ENCODE results near the gene MYO1A. TPM values are rescaled to one million over a fixed set of nuclear protein-coding genes. Genes with fewer than 3 reads are reported as not detected.

The MYO1A gene
- total and polyA plus RNA-seq, 12 donors: 0.01 to 0.08 TPM; not detected in 10

DNA sequence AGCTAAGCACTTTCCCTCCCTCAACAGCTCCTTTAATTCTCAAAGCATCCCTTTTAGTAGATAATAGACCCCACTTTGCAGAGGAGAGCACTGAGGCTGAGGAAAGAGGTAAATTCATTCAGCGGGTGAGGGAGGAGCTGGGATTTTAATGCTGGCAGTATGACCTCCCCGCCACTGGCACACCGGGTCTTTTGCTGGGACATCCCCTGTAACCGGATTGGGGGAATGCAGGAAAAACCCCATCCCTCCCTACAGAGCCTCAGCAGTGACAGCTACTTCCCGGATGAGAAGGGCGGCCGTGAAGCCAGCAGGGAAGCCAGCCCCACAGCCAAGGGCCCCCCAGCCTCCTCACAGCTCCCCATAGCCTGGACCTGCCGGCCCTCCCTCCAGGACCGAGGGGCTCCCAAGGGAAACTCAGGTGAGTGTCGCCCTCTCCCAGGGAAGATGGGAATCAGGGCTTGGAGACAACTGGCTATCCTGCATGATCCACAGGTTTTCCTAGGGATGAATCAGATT lies 55.6 kb downstream of the MYO1A start:
- ATAC-seq: no peak
- Histone ChIP-seq H3K27me3 (no peaks in the 10 kb centered on the region), H3K36me3 (peaks cover 0 to 27% (median 0%) of the 10 kb centered on the region in 9 donors), H3K4me1 (peaks cover 0 to 41% (median 17%) of the 10 kb centered on the region in 9 donors), H3K9me3 (no peaks in the 10 kb centered on the region), H3K27ac (no peak overlapping the region), H3K4me3 (no peak overlapping the region)
- TF ChIP-seq, protein P1, sequence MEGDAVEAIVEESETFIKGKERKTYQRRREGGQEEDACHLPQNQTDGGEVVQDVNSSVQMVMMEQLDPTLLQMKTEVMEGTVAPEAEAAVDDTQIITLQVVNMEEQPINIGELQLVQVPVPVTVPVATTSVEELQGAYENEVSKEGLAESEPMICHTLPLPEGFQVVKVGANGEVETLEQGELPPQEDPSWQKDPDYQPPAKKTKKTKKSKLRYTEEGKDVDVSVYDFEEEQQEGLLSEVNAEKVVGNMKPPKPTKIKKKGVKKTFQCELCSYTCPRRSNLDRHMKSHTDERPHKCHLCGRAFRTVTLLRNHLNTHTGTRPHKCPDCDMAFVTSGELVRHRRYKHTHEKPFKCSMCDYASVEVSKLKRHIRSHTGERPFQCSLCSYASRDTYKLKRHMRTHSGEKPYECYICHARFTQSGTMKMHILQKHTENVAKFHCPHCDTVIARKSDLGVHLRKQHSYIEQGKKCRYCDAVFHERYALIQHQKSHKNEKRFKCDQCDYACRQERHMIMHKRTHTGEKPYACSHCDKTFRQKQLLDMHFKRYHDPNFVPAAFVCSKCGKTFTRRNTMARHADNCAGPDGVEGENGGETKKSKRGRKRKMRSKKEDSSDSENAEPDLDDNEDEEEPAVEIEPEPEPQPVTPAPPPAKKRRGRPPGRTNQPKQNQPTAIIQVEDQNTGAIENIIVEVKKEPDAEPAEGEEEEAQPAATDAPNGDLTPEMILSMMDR (IDR thresholded peaks at IDR 0.05): no peak
- intact Hi-C loops (cut with DNase I): loop anchor here in 1 of 10 donors (5.0 kb wide), 1 partner anchor 157 kb away; no protein-coding TSS in a partner anchor
- 72 to 74% methylated on average over 10 of the region's 10 CpGs for WGBS, 2 donors
- DNase-seq: no peak

DNA sequence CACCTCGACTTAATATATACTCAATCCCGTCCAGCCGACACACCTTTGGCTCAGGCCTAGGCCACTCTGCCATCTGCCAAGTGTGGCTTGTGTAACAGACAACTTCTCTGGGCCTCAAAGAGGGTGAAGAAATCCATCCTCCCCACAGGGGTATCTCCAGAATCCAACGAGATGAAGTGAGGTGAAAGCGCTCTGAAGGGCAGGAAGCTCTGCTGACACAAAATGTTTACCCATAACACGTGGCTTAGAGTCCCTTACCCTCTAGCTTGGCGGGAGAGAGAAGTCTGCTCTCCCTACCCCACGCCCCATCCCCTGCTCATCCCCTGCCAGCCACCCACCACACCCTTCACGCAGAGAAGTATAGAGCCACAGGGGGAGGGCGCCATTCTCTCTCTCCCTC lies 56.6 kb downstream of the MYO1A start:
- TF ChIP-seq, protein P1 (IDR thresholded peaks at IDR 0.05): no peak

DNA sequence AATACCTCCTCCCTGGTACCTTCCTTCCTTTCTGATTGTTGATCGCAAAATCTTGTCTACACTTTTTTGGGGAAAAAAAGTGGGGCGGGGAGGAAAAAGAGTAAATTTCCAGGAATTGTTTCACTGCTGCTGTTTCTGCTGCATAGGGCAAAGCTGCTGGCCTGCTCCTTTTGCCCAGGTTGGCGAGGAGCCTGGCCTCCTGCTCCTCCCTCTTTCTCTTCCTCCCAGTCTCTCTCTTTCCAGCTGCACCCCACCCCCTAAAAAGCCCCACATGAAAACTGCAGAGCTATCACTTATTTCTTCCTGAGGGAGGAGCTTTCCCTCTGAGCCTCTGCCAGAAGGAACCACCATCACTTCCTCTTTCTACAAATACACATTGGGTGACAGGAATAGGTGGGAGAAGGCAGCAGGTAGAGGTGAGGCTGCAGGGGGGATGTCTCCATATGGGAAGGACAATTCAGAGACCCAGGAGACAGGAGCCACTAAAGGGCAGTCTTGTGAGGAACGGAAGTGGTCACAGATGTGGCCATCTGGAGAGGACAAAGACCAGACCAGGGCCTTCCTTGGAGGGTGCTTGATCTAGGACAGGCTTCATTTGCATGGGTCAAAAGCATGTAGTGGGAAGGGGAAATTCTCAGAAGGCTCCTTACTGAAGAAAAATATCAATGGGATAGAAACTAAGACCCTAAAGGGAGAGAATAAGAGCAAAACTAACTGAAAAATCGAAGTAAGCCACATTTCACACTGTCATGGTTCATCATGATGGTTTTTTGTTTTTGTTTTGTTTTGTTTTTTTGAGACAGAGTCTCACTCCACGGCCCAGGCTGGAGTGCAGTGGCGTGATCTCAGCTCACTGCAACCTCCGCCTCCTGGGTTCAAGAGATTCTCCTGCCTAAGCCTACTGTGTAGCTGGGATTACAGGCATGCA lies 58.3 kb downstream of the MYO1A start:
- Histone ChIP-seq H3K4me1 (peaks cover 2 to 46% (median 36%) of the 10 kb centered on the region in 9 donors), H3K27ac (peak overlapping the region in 6 of 10 donors; percentile 17 to 72 (median 52)), H3K9me3 (no peaks in the 10 kb centered on the region), H3K27me3 (no peaks in the 10 kb centered on the region), H3K36me3 (peaks cover 0 to 13% (median 0%) of the 10 kb centered on the region in 9 donors), H3K4me3 (no peak overlapping the region)
- intact Hi-C loops (cut with DNase I): loop anchor here in 1 of 10 donors (5.0 kb wide), 1 partner anchor 154 kb away; no protein-coding TSS in a partner anchor
- TF ChIP-seq, protein P1 (IDR thresholded peaks at IDR 0.05): no peak
- peak; percentile 11 to 71 (median 50) for ATAC-seq
- 67 to 75% methylated on average over 8 of the region's 8 CpGs for WGBS, 2 donors
- peak; percentile 50 to 60 for DNase-seq

More for the DNA sequence above, 56.6 kb downstream of the MYO1A start:
- 79 to 84% methylated on average over 10 of the region's 10 CpGs for WGBS, 2 donors
- intact Hi-C loops (cut with DNase I): loop anchor here in 1 of 10 donors (5.0 kb wide), 1 partner anchor 156 kb away; no protein-coding TSS in a partner anchor
- peaks cover 0 to 18% (median 0%) of the 10 kb centered on the region in 9 donors for H3K36me3 ChIP-seq
- H3K4me3 ChIP-seq: no peak overlapping the region
- DNase-seq (no peak), ATAC-seq (no peak)
- peaks cover 2 to 49% (median 24%) of the 10 kb centered on the region in 9 donors for H3K4me1 ChIP-seq
- H3K9me3 ChIP-seq: no peaks in the 10 kb centered on the region
- H3K27ac ChIP-seq: no peak overlapping the region
- H3K27me3 ChIP-seq: no peaks in the 10 kb centered on the region

DNA sequence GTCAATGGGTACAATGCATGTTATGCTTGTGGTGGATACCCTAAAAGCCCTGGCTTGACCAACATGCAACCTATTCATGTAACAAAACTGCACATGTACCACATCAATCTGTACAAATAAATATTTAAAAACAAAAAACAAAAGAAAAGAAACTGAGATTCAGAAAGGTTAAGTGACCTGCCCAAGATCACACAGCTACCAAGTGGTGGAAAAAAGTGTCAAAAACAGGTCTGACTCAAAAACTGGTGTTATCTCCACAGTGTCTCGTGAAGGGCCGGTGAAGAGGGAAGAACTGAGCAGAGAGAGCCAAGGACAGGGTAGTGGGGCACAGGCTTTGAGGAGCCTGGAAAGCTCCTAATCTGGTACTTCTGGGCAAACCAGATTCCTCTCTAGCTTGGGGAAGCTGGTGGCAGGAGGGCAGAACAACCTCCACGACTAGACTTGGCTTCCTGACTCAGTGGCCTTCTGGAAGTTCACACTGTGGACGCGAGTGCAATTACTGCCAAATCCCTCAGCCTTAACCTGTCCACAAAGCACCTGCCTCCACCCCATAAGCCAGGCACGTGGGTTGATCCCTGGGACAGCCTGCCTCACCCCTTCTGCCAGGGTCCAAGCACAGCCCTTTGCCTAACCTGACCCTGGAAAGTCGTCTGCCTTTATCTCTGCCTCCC lies 59.1 kb downstream of the MYO1A start:
- peaks cover 0 to 8% (median 0%) of the 10 kb centered on the region in 9 donors for H3K36me3 ChIP-seq
- intact Hi-C loops (cut with DNase I): loop anchor here in 1 of 10 donors (5.0 kb wide), 1 partner anchor 153 kb away; no protein-coding TSS in a partner anchor
- peak overlapping the region in 6 of 10 donors; percentile 17 to 72 (median 46) for H3K27ac ChIP-seq
- no peak overlapping the region for H3K4me3 ChIP-seq
- H3K4me1 ChIP-seq: peaks cover 2 to 46% (median 36%) of the 10 kb centered on the region in 9 donors
- H3K9me3 ChIP-seq: no peaks in the 10 kb centered on the region
- WGBS, 2 donors: 48 to 51% methylated on average over 7 of the region's 7 CpGs
- TF ChIP-seq, protein P1 (IDR thresholded peaks at IDR 0.05): no peak
- no peaks in the 10 kb centered on the region for H3K27me3 ChIP-seq
- no peak for DNase-seq
- ATAC-seq: peak in 2 of 8 donors; percentile 10
